ENCODE results near the gene SCTR. TPM values are rescaled to one million over a fixed set of nuclear protein-coding genes. Genes with fewer than 3 reads are reported as not detected.

SCTR gene
- total RNA-seq, 4 donors from 2014 or later: not detected

DNA sequence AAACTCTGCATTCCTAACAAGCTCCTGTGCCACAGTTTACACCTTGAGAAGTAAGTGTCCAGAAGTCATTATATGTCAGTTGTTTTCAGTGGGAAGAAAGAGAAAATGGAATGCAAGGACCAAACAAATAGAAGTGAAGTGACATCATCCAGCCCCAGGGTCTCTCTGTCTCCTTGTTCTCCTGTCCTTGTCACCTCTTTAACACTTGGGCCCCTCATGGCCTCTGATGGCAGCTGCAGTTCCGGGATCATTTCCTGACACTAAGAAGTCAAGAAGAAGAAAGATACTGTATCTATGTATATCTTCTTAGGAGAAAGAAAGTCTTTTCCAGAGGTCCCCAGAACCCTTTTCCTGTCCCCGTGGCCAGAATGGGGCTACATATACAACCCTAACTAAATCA, 17.2 kb upstream of the SCTR start:
- no peak overlapping the region for H3K4me3 ChIP-seq
- H3K4me1 ChIP-seq: peaks cover 3 to 14% (median 4%) of the 10 kb centered on the region in 3 donors
- H3K27me3 ChIP-seq: peaks cover 0 to 78% (median 1%) of the 10 kb centered on the region in 4 donors
- H3K27ac ChIP-seq: no peak overlapping the region
- no peaks in the 10 kb centered on the region for H3K36me3 ChIP-seq
- no peaks in the 10 kb centered on the region for H3K9me3 ChIP-seq
- intact Hi-C loops (cut with DNase I): no loop called here
- DNase-seq: no peak
- 65 to 76% methylated on average over 2 of the region's 2 CpGs for WGBS, 2 donors
- no peak for TF ChIP-seq CTCF (IDR thresholded peaks at IDR 0.05)
- TF ChIP-seq POLR2A (IDR thresholded peaks at IDR 0.05): no peak

GRCh38 chr2:119537792-119538191, 13.5 kb upstream of the SCTR start:
- intact Hi-C loops (cut with DNase I): no loop called here

GRCh38 chr2:119536707-119537106, 12.4 kb upstream of the SCTR start:
- H3K27ac ChIP-seq: no peak overlapping the region
- peaks cover 0 to 15% (median 0%) of the 10 kb centered on the region in 3 donors for H3K9me3 ChIP-seq
- H3K27me3 ChIP-seq: peaks cover 0 to 40% (median 0%) of the 10 kb centered on the region in 4 donors
- no peaks in the 10 kb centered on the region for H3K36me3 ChIP-seq
- intact Hi-C loops (cut with DNase I): no loop called here
- no peaks in the 10 kb centered on the region for H3K4me1 ChIP-seq
- DNase-seq: no peak
- no peak for TF ChIP-seq POLR2A (IDR thresholded peaks at IDR 0.05)
- 40% methylated on average over 1 of the region's 1 CpG; no CpG with 5 or more reads in 1 of the 2 donors for WGBS, 2 donors
- no peak overlapping the region for H3K4me3 ChIP-seq

More at GRCh38 chr2:119537792-119538191, 13.5 kb upstream of the SCTR start:
- TF ChIP-seq CTCF (IDR thresholded peaks at IDR 0.05) (no peak), POLR2A (IDR thresholded peaks at IDR 0.05) (no peak)
- no peaks in the 10 kb centered on the region for H3K36me3 ChIP-seq
- no peak overlapping the region for H3K4me3 ChIP-seq
- DNase-seq: no peak
- peaks cover 0 to 15% (median 0%) of the 10 kb centered on the region in 3 donors for H3K9me3 ChIP-seq
- no peak overlapping the region for H3K27ac ChIP-seq
- peaks cover 0 to 51% (median 0%) of the 10 kb centered on the region in 4 donors for H3K27me3 ChIP-seq
- H3K4me1 ChIP-seq: no peaks in the 10 kb centered on the region

GRCh38 chr2:119536211-119536610, 11.9 kb upstream of the SCTR start:
- WGBS, 2 donors: 47 to 57% methylated on average over 6 of the region's 6 CpGs
- intact Hi-C loops (cut with DNase I): no loop called here
- H3K4me1 ChIP-seq: no peaks in the 10 kb centered on the region
- H3K27me3 ChIP-seq: peaks cover 0 to 35% (median 0%) of the 10 kb centered on the region in 4 donors
- TF ChIP-seq CTCF (IDR thresholded peaks at IDR 0.05) (no peak), POLR2A (IDR thresholded peaks at IDR 0.05) (no peak)
- no peak overlapping the region for H3K27ac ChIP-seq
- DNase-seq: no peak
- peaks cover 0 to 15% (median 0%) of the 10 kb centered on the region in 3 donors for H3K9me3 ChIP-seq
- H3K36me3 ChIP-seq: no peaks in the 10 kb centered on the region
- no peak overlapping the region for H3K4me3 ChIP-seq

GRCh38 chr2:119533560-119533959, 9.3 kb upstream of the SCTR start:
- intact Hi-C loops (cut with DNase I): no loop called here
- Histone ChIP-seq H3K27me3 (peaks cover 0 to 37% (median 0%) of the 10 kb centered on the region in 4 donors), H3K9me3 (peaks cover 0 to 15% (median 0%) of the 10 kb centered on the region in 3 donors), H3K4me3 (no peak overlapping the region), H3K27ac (no peak overlapping the region), H3K4me1 (no peaks in the 10 kb centered on the region), H3K36me3 (no peaks in the 10 kb centered on the region)
- no peak for DNase-seq
- 58 to 68% methylated on average over 1 of the region's 1 CpG for WGBS, 2 donors
- TF ChIP-seq CTCF (IDR thresholded peaks at IDR 0.05): no peak
- TF ChIP-seq POLR2A (IDR thresholded peaks at IDR 0.05): no peak

GRCh38 chr2:119531292-119531691, 7.0 kb upstream of the SCTR start:
- H3K4me1 ChIP-seq: no peaks in the 10 kb centered on the region
- no peak for DNase-seq
- H3K4me3 ChIP-seq: no peak overlapping the region
- H3K27ac ChIP-seq: no peak overlapping the region
- 41 to 43% methylated on average over 3 of the region's 3 CpGs for WGBS, 2 donors
- no peaks in the 10 kb centered on the region for H3K36me3 ChIP-seq
- TF ChIP-seq POLR2A (IDR thresholded peaks at IDR 0.05) (no peak), CTCF (IDR thresholded peaks at IDR 0.05) (no peak)
- peaks cover 0 to 41% (median 0%) of the 10 kb centered on the region in 4 donors for H3K27me3 ChIP-seq
- intact Hi-C loops (cut with DNase I): no loop called here
- peaks cover 0 to 15% (median 0%) of the 10 kb centered on the region in 3 donors for H3K9me3 ChIP-seq
